Measurements from ENCODE around the gene MREG.
"Not testable (repeated sequence)": the region's sequence is repeated elsewhere in the genome, so short reads cannot be mapped to it uniquely, and the experiment has no call there.

Gene MREG

GRCh38 chr2:215937190-215937589 is 76.2 kb downstream of the MREG start:
- no peaks in the 10 kb centered on the region for H3K36me3 ChIP-seq (ENCODE audit: control insufficient read depth, insufficient read depth, low read length)
- H3K9me3 ChIP-seq (ENCODE audit: control insufficient read depth, low read length), result no peaks in the 10 kb centered on the region
- H3K4me1 ChIP-seq (ENCODE audit: control insufficient read depth, insufficient read depth, low read length), result no peaks in the 10 kb centered on the region
- no peak overlapping the region for H3K4me3 ChIP-seq (ENCODE audit: low read length)
- no peaks in the 10 kb centered on the region for H3K27me3 ChIP-seq (ENCODE audit: control insufficient read depth, insufficient read depth, low read length)
- H3K9ac ChIP-seq (ENCODE audit: low read length), result no peak overlapping the region

- Histone ChIP-seq H3K4me1 (ENCODE audit: control insufficient read depth, insufficient read depth, low read length) (no peaks in the 10 kb centered on the region), H3K27me3 (ENCODE audit: control insufficient read depth, insufficient read depth, low read length) (no peaks in the 10 kb centered on the region), H3K36me3 (ENCODE audit: control insufficient read depth, insufficient read depth, low read length) (no peaks in the 10 kb centered on the region), H3K4me3 (ENCODE audit: low read length) (no peak overlapping the region), H3K9ac (ENCODE audit: low read length) (no peak overlapping the region), H3K9me3 (ENCODE audit: control insufficient read depth, low read length) (no peaks in the 10 kb centered on the region)
These were observed 80.2 kb downstream of the MREG start for GRCh38 chr2:215933151-215933550.

- Histone ChIP-seq H3K9ac (ENCODE audit: low read length) (no peak overlapping the region), H3K36me3 (ENCODE audit: control insufficient read depth, insufficient read depth, low read length) (no peaks in the 10 kb centered on the region), H3K27me3 (ENCODE audit: control insufficient read depth, insufficient read depth, low read length) (no peaks in the 10 kb centered on the region), H3K9me3 (ENCODE audit: control insufficient read depth, low read length) (no peaks in the 10 kb centered on the region), H3K4me3 (ENCODE audit: low read length) (no peak overlapping the region), H3K4me1 (ENCODE audit: control insufficient read depth, insufficient read depth, low read length) (no peaks in the 10 kb centered on the region)
These were observed 82.0 kb downstream of the MREG start for GRCh38 chr2:215931256-215931903.

- Histone ChIP-seq H3K36me3 (ENCODE audit: control insufficient read depth, insufficient read depth, low read length) (no peaks in the 10 kb centered on the region), H3K4me3 (ENCODE audit: low read length) (no peak overlapping the region), H3K9me3 (ENCODE audit: control insufficient read depth, low read length) (no peaks in the 10 kb centered on the region), H3K9ac (ENCODE audit: low read length) (no peak overlapping the region), H3K27me3 (ENCODE audit: control insufficient read depth, insufficient read depth, low read length) (no peaks in the 10 kb centered on the region), H3K4me1 (ENCODE audit: control insufficient read depth, insufficient read depth, low read length) (no peaks in the 10 kb centered on the region)
These were observed 82.7 kb downstream of the MREG start for GRCh38 chr2:215930505-215931253.

- Histone ChIP-seq H3K27me3 (ENCODE audit: control insufficient read depth, insufficient read depth, low read length) (no peaks in the 10 kb centered on the region), H3K36me3 (ENCODE audit: control insufficient read depth, insufficient read depth, low read length) (no peaks in the 10 kb centered on the region), H3K9ac (ENCODE audit: low read length) (no peak overlapping the region), H3K9me3 (ENCODE audit: control insufficient read depth, low read length) (no peaks in the 10 kb centered on the region), H3K4me3 (ENCODE audit: low read length) (no peak overlapping the region), H3K4me1 (ENCODE audit: control insufficient read depth, insufficient read depth, low read length) (no peaks in the 10 kb centered on the region)
These were observed 83.6 kb downstream of the MREG start for GRCh38 chr2:215929602-215930335.

- Histone ChIP-seq H3K27me3 (ENCODE audit: control insufficient read depth, insufficient read depth, low read length) (no peaks in the 10 kb centered on the region), H3K9ac (ENCODE audit: low read length) (no peak overlapping the region)
These were observed 85.3 kb downstream of the MREG start for GRCh38 chr2:215928086-215928485.

GRCh38 chr2:215926992-215927391 is 86.4 kb downstream of the MREG start:
- H3K4me1 ChIP-seq (ENCODE audit: control insufficient read depth, insufficient read depth, low read length); H3K4me3 ChIP-seq (ENCODE audit: low read length); H3K9me3 ChIP-seq (ENCODE audit: control insufficient read depth, low read length); H3K27me3 ChIP-seq (ENCODE audit: control insufficient read depth, insufficient read depth, low read length); H3K36me3 ChIP-seq (ENCODE audit: control insufficient read depth, insufficient read depth, low read length); H3K9ac ChIP-seq (ENCODE audit: low read length): not testable (repeated sequence)

More at GRCh38 chr2:215928086-215928485, 85.3 kb downstream of the MREG start:
- Histone ChIP-seq H3K4me3 (ENCODE audit: low read length) (no peak overlapping the region), H3K9me3 (ENCODE audit: control insufficient read depth, low read length) (no peaks in the 10 kb centered on the region), H3K36me3 (ENCODE audit: control insufficient read depth, insufficient read depth, low read length) (no peaks in the 10 kb centered on the region), H3K4me1 (ENCODE audit: control insufficient read depth, insufficient read depth, low read length) (no peaks in the 10 kb centered on the region)

GRCh38 chr2:215921895-215922294 is 91.5 kb downstream of the MREG start:
- Histone ChIP-seq H3K9me3 (ENCODE audit: control insufficient read depth, low read length) (no peaks in the 10 kb centered on the region), H3K4me3 (ENCODE audit: low read length) (no peak overlapping the region), H3K36me3 (ENCODE audit: control insufficient read depth, insufficient read depth, low read length) (no peaks in the 10 kb centered on the region), H3K4me1 (ENCODE audit: control insufficient read depth, insufficient read depth, low read length) (peaks cover 6% of the 10 kb centered on the region), H3K27me3 (ENCODE audit: control insufficient read depth, insufficient read depth, low read length) (no peaks in the 10 kb centered on the region), H3K9ac (ENCODE audit: low read length) (no peak overlapping the region)

GRCh38 chr2:215920244-215921100 is 92.9 kb downstream of the MREG start:
- no peaks in the 10 kb centered on the region for H3K36me3 ChIP-seq (ENCODE audit: control insufficient read depth, insufficient read depth, low read length)
- H3K4me1 ChIP-seq (ENCODE audit: control insufficient read depth, insufficient read depth, low read length), result peaks cover 6% of the 10 kb centered on the region
- no peaks in the 10 kb centered on the region for H3K9me3 ChIP-seq (ENCODE audit: control insufficient read depth, low read length)
- no peak overlapping the region for H3K4me3 ChIP-seq (ENCODE audit: low read length)
- no peaks in the 10 kb centered on the region for H3K27me3 ChIP-seq (ENCODE audit: control insufficient read depth, insufficient read depth, low read length)
- no peak overlapping the region for H3K9ac ChIP-seq (ENCODE audit: low read length)

GRCh38 chr2:215919624-215920243 is 93.6 kb downstream of the MREG start:
- Histone ChIP-seq H3K4me3 (ENCODE audit: low read length) (no peak overlapping the region), H3K9ac (ENCODE audit: low read length) (no peak overlapping the region), H3K36me3 (ENCODE audit: control insufficient read depth, insufficient read depth, low read length) (no peaks in the 10 kb centered on the region), H3K4me1 (ENCODE audit: control insufficient read depth, insufficient read depth, low read length) (peaks cover 6% of the 10 kb centered on the region), H3K27me3 (ENCODE audit: control insufficient read depth, insufficient read depth, low read length) (no peaks in the 10 kb centered on the region), H3K9me3 (ENCODE audit: control insufficient read depth, low read length) (no peaks in the 10 kb centered on the region)

- Histone ChIP-seq H3K27me3 (ENCODE audit: control insufficient read depth, insufficient read depth, low read length) (no peaks in the 10 kb centered on the region), H3K36me3 (ENCODE audit: control insufficient read depth, insufficient read depth, low read length) (no peaks in the 10 kb centered on the region), H3K4me3 (ENCODE audit: low read length) (no peak overlapping the region), H3K9ac (ENCODE audit: low read length) (no peak overlapping the region), H3K9me3 (ENCODE audit: control insufficient read depth, low read length) (no peaks in the 10 kb centered on the region), H3K4me1 (ENCODE audit: control insufficient read depth, insufficient read depth, low read length) (peaks cover 6% of the 10 kb centered on the region)
These were observed 94.3 kb downstream of the MREG start for GRCh38 chr2:215918901-215919599.
